Stimulated activated naive CD4-positive, alpha-beta T cell treated with Interleukin-2 at 50 U/mL for 16 hours (primary cell): ENCODE results near the gene ZNF497.

Source experiments
- DNase-seq: peaks from one replicate; lab custom pipeline; 2025; lab: John Stamatoyannopoulos, UW

ZNF497 gene

GRCh38 chr19:58307736-58308135 is 54.8 kb downstream of the ZNF497 start:
- no peak for DNase-seq

GRCh38 chr19:58305932-58306323 is 56.6 kb downstream of the ZNF497 start:
- DNase-seq: no peak

- DNase-seq: peak; percentile 96
Measured at GRCh38 chr19:58305065-58305931, 57.3 kb downstream of the ZNF497 start, which contains the start of gene ERVK3-1. ERVK3-1 (plus strand) TSS chr19:58305377; CDS start chr19:58312169, 6,792 bp downstream.

DNA sequence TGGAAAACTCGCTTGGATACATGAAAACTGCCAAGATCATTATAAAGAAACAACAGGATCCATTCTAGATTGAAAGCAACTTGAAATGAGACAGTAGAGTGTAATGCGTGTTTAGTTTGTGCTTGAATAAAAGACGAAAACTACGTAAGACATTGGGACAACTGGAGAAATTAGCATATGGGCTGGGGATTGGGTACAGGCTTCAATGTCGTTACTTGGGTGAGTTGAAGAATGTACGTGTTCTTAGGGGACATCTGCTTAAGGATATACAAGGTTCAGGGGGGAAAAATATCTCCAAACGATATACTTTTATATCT is 57.8 kb downstream of the ZNF497 start:
- no peak for DNase-seq
